ENCODE data around the gene PAGE2B. TPM values are rescaled to one million over a fixed set of nuclear protein-coding genes. Genes with fewer than 3 reads are reported as not detected.
A peak's percentile ranks its signal among the peaks of the same experiment; 100 is the strongest.

Gene PAGE2B, protein sequence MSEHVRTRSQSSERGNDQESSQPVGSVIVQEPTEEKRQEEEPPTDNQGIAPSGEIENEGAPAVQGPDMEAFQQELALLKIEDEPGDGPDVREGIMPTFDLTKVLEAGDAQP
- not detected in 2 replicates for total RNA-seq (ENCODE audit: low replicate concordance)

DNA sequence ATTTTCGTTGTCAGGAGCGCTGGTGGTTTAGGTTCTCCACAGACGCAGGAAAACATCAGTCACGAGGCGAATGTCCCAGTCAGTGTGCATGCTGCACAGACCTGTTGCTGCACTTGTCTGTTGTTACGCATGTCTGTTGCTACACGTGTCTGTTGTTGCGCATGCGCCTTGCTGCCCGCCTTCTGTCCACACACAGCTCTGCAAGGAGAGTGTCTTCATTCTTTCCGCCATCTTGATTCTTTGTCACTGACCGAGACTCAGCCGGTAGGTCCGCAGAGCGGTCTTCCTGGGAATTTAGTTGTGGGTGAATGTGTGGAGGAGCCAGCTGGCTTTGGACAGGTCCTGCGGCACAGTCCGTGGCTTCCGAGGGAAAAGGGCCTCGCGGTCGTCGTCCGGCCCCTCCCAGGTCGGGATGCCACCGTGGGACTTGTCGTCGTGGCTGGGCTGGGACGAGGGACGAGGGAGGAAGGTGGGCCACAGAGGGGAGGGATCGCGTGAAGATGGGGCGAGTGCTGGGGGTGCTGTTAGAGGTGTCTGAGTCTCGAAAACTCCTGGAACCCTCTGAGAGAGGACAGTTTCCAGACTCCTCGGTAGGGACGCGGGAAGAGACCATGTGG is at the start of gene PAGE2B:
PAGE2B (plus strand) TSS at position 180 of the 617 bp plus-strand sequence. CDS start 1,012 bp downstream, outside the sequence.
- H3K4me3 ChIP-seq (ENCODE audit: low read depth, low read length): no peak within 1 kb of the TSS
- TF ChIP-seq, protein P1, sequence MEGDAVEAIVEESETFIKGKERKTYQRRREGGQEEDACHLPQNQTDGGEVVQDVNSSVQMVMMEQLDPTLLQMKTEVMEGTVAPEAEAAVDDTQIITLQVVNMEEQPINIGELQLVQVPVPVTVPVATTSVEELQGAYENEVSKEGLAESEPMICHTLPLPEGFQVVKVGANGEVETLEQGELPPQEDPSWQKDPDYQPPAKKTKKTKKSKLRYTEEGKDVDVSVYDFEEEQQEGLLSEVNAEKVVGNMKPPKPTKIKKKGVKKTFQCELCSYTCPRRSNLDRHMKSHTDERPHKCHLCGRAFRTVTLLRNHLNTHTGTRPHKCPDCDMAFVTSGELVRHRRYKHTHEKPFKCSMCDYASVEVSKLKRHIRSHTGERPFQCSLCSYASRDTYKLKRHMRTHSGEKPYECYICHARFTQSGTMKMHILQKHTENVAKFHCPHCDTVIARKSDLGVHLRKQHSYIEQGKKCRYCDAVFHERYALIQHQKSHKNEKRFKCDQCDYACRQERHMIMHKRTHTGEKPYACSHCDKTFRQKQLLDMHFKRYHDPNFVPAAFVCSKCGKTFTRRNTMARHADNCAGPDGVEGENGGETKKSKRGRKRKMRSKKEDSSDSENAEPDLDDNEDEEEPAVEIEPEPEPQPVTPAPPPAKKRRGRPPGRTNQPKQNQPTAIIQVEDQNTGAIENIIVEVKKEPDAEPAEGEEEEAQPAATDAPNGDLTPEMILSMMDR (IDR thresholded peaks at IDR 0.05; ENCODE audit: insufficient read depth, low read length): no peak
- DNase-seq (ENCODE audit: low read depth): no peak

DNA sequence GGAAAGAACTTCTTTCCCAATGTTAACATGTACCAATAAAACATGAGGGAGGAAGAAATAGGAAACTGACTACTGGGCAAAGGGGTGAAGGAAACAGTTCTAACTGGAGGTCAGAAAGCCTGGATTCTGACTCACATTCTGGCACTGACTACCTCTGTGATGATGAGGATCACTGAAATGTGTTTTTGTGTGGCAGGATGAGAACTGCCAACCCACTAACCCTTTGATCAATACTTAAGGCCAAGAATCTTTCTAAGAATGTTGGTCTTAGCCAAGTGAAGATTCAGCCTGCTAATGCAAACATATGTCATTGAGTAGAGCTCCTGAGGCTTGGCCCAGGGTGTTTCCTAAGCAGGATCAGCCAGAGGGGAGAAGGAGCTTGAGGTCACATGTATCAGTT is 48.7 kb upstream of the PAGE2B start:
- TF ChIP-seq, protein P1 (IDR thresholded peaks at IDR 0.05; ENCODE audit: insufficient read depth, low read length): no peak
- no peak overlapping the region for H3K4me3 ChIP-seq (ENCODE audit: low read depth, low read length)
- DNase-seq (ENCODE audit: low read depth): peak; percentile 33

DNA sequence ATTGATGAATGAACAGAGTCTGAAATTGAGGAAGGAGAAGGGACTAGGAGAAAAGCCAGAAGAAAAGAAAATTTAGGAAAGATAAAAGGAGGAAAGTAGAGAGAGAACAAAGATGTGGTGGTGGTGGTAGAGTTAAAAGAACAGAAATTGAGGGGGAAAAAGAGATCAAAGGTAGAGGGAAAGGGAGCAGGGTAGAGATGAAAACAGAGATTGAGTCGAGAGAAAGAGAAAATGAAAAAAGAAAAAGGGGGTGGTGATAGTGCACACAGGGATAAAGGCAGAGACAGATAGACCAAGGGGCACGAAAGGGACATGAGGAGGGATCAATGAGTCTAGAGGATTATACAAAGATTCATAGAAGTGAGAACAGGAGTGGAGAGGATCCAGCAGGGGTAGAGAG is 48.0 kb upstream of the PAGE2B start:
- TF ChIP-seq, protein P1 (IDR thresholded peaks at IDR 0.05; ENCODE audit: insufficient read depth, low read length): no peak
- H3K4me3 ChIP-seq (ENCODE audit: low read depth, low read length): no peak overlapping the region
- no peak for DNase-seq (ENCODE audit: low read depth)

DNA sequence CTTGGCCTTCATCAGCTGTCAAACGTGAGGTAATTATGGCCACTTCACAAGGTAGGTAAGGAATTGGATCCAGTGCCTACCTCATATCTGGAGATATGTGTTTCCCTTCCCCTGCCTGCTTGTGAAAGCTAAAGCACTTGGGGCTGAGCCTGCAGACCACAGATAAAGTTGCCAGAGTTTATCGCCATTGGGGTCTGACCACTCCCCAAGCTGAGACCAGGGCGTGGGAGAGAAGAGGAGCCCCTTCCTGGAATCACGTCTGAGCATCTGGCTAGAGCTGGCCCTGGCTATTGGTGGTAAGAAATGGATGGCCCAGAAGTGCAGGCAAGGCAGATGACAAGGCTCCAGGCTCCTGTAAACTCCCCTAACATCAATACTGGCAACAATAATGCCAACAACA is 46.8 kb upstream of the PAGE2B start:
- TF ChIP-seq, protein P1 (IDR thresholded peaks at IDR 0.05; ENCODE audit: insufficient read depth, low read length): no peak
- DNase-seq (ENCODE audit: low read depth): no peak
- H3K4me3 ChIP-seq (ENCODE audit: low read depth, low read length): no peak overlapping the region

DNA sequence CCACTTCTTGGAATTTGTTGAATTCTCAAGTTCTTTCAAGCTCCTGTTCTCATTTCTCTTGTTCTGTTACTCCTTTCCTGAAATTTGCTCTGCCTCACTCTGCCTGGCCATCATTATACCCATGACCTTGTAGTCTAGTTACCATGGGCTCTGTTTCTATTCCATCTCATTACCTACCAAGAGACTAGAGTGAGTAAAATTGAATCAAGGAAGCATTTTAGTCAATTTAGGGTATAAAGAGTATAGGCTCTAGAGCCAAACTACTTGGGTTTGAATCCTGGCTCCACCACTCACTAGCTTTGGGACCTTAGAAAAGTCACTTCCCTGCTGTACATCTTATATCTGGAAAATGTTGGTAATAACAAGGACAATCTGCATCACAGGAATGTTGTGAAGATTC is 46.2 kb upstream of the PAGE2B start:
- no peak overlapping the region for H3K4me3 ChIP-seq (ENCODE audit: low read depth, low read length)
- TF ChIP-seq, protein P1 (IDR thresholded peaks at IDR 0.05; ENCODE audit: insufficient read depth, low read length): no peak
- DNase-seq (ENCODE audit: low read depth): no peak

DNA sequence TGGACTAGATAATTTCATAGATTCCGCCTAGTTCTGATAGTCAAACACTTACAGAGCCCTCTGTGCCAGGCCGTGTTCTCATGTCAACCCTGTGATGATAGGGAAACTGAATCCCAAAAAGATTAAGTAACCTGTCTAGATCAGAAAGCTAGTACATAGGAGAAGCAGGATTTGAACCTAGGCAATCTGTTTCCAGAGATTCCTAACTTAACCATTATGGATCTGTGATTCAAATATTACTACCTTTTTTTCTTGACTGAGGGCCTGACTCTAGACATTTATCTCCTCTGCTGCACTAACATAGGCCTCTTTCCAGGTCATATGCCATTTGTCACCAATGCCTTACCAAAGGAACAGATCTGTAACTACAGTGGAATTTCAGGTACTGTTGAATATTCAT is 45.5 kb upstream of the PAGE2B start:
- DNase-seq (ENCODE audit: low read depth): no peak
- TF ChIP-seq, protein P1 (IDR thresholded peaks at IDR 0.05; ENCODE audit: insufficient read depth, low read length): no peak
- H3K4me3 ChIP-seq (ENCODE audit: low read depth, low read length): no peak overlapping the region
